Parathyroid adenoma (tissue), 2 donors: ENCODE measurements around the gene SLC7A1.

ENCODE experiments used
- H2AFZ ChIP-seq: fragments of 300-600 bp; sonication (generic); one replicate; pipeline ENCODE4 v1.7.0; 2017; ENCODE audit warnings: antibody characterized with exemption, mild to moderate bottlenecking
- H3K27ac ChIP-seq: fragments of 300-600 bp; sonication (generic); one replicate; pipeline ENCODE4 v1.7.0; 2017
- H3K27me3 ChIP-seq: fragments of 300-600 bp; sonication (generic); one replicate; pipeline ENCODE4 v1.7.0; 2017; ENCODE audit warnings: low read length; ENCODE audit not compliant: control insufficient read depth, insufficient read depth
- H3K36me3 ChIP-seq: fragments of 300-600 bp; sonication (generic); one replicate; pipeline ENCODE4 v1.7.0; 2017; ENCODE audit warnings: low read length; ENCODE audit not compliant: control insufficient read depth, insufficient read depth
- H3K4me1 ChIP-seq: fragments of 300-600 bp; sonication (generic); one replicate; pipeline ENCODE4 v1.7.0; 2017; ENCODE audit warnings: control low read depth
- H3K4me2 ChIP-seq: fragments of 300-600 bp; sonication (generic); one replicate; pipeline ENCODE4 v1.7.0; 2017; ENCODE audit warnings: low read length
- H3K4me3 ChIP-seq: fragments of 300-600 bp; sonication (generic); one replicate; pipeline ENCODE4 v1.7.0; 2017; ENCODE audit warnings: low read depth, low read length
- H3K79me2 ChIP-seq: fragments of 300-600 bp; sonication (generic); one replicate; pipeline ENCODE4 v1.7.0; 2017; ENCODE audit warnings: control low read depth
- H3K9ac ChIP-seq: fragments of 300-600 bp; sonication (generic); one replicate; pipeline ENCODE4 v1.7.0; 2017; ENCODE audit warnings: mild to moderate bottlenecking
- H3K9me3 ChIP-seq: fragments of 300-600 bp; sonication (generic); one replicate; pipeline ENCODE4 v1.7.0; 2017; ENCODE audit warnings: low read length; ENCODE audit not compliant: control insufficient read depth
- CTCF ChIP-seq: fragments of 300-600 bp; sonication (generic); IDR thresholded peaks from one replicate; pipeline ENCODE4 v1.7.0; 2017; ENCODE audit warnings: antibody characterized with exemption, mild to moderate bottlenecking
- donor health status: primary hyperparathyroidism.

Gene SLC7A1

DNA sequence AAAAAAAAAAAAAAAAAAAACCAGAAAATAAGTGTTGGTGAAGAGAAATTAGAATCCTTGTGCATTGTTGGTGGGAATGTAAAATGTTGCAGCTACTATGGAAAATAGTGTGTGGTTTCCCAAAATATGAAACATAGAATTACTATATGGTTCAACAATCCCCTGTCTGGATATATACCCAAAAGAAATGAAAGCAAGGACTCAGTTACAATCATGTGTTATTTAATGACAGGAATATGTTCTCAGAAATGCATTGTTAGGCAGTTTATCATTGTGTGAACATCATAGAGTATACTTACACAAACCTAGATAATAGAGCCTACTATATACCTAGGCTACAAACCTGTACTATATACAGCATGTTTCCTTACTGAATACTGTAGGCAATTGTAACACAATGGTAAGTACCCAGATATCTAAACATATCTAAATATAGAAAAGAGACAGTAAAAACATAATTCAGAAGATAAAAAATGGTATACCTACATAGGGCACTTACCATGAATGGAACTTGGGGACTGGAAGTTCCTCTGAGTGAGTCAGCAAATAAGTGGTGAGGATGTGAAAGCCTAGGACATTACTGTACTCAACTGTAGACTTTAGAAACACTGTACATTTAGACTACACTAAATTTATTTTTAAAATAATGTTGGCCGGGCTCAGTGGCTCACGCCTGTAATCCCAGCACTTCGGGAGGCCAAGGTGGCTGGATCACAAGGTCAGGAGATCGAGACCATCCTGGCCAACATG, 25.7 kb upstream of the SLC7A1 start:
- no peak overlapping the region for H3K4me3 ChIP-seq
- no peaks in the 10 kb centered on the region for H3K79me2 ChIP-seq
- no peaks in the 10 kb centered on the region for H3K9me3 ChIP-seq
- TF ChIP-seq CTCF: no peak
- no peak overlapping the region for H3K27ac ChIP-seq
- no peaks in the 10 kb centered on the region for H3K4me1 ChIP-seq
- H3K9ac ChIP-seq: no peak overlapping the region
- H3K36me3 ChIP-seq: no peaks in the 10 kb centered on the region
- no peak overlapping the region for H2AFZ ChIP-seq
- no peak overlapping the region for H3K4me2 ChIP-seq
- no peaks in the 10 kb centered on the region for H3K27me3 ChIP-seq

GRCh38 chr13:29619995-29620394, 24.5 kb upstream of the SLC7A1 start:
- Histone ChIP-seq H3K9ac (no peak overlapping the region), H3K27me3 (no peaks in the 10 kb centered on the region), H3K27ac (no peak overlapping the region), H2AFZ (no peak overlapping the region), H3K9me3 (no peaks in the 10 kb centered on the region), H3K36me3 (no peaks in the 10 kb centered on the region), H3K4me3 (no peak overlapping the region), H3K4me2 (no peak overlapping the region), H3K79me2 (no peaks in the 10 kb centered on the region), H3K4me1 (no peaks in the 10 kb centered on the region)
- TF ChIP-seq CTCF: no peak

- no peaks in the 10 kb centered on the region for H3K4me1 ChIP-seq
- H3K27me3 ChIP-seq: no peaks in the 10 kb centered on the region
- H3K27ac ChIP-seq: no peak overlapping the region
- no peaks in the 10 kb centered on the region for H3K36me3 ChIP-seq
- no peak overlapping the region for H3K4me2 ChIP-seq
- no peaks in the 10 kb centered on the region for H3K9me3 ChIP-seq
- no peaks in the 10 kb centered on the region for H3K79me2 ChIP-seq
- no peak overlapping the region for H3K9ac ChIP-seq
- no peak overlapping the region for H3K4me3 ChIP-seq
- no peak for TF ChIP-seq CTCF
- H2AFZ ChIP-seq: no peak overlapping the region
Observed at GRCh38 chr13:29613101-29613500, 17.6 kb upstream of the SLC7A1 start.

DNA sequence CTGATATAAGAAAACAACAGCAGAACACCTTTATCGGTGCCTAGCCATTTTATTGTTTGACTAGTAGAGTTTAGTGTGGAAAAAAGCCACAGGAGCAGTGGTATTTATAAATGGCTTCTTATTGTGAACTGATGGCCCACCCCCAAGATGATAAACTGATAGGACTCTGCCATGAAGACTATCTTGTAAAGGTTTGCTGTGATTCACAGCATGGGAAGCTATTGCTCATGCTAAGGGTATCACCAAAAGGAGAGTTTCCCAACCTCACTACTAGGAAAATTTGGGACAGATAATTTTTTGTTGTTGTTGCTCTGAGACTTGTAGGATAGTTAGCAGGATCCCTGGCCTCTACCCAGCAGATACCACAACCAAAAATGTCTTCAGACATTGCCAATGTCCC, 12.0 kb upstream of the SLC7A1 start:
- no peaks in the 10 kb centered on the region for H3K9me3 ChIP-seq
- no peak overlapping the region for H3K9ac ChIP-seq
- no peaks in the 10 kb centered on the region for H3K27me3 ChIP-seq
- no peaks in the 10 kb centered on the region for H3K79me2 ChIP-seq
- H3K4me1 ChIP-seq: no peaks in the 10 kb centered on the region
- no peak overlapping the region for H2AFZ ChIP-seq
- H3K4me2 ChIP-seq: no peak overlapping the region
- no peaks in the 10 kb centered on the region for H3K36me3 ChIP-seq
- no peak for TF ChIP-seq CTCF
- no peak overlapping the region for H3K27ac ChIP-seq
- no peak overlapping the region for H3K4me3 ChIP-seq
